ENCODE results near the gene NPY.

Gene NPY

DNA sequence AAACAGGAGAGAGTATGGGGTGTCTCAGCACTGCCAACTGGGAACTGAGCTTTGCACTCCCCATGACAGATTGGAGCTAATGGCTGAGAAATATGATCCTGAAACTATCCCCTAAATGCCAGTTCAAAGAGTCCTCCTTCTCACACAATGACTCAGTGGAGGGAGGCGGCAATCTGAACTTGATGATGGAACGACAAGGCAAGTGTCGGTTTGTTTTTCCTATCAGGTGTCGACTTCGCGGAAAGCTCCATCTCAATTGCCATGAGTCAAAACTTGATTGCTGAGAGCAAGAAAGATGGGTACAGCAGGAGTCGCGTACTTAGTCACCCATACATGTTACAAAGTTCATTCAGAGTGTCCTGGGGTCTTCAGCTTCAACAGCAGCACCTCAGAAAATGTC is 52.5 kb downstream of the NPY start:
- Histone ChIP-seq H2BK15ac (ENCODE audit: low read length) (no peak overlapping the region), H4K91ac (ENCODE audit: low read depth, low read length, poor library complexity) (no peak overlapping the region), H3K9ac (ENCODE audit: low read depth, low read length, poor library complexity) (no peak overlapping the region), H2BK5ac (ENCODE audit: low read length) (no peak overlapping the region), H3K4ac (ENCODE audit: low read length) (no peak overlapping the region), H3K27ac (replicated peaks; ENCODE audit: low read length) (no peak overlapping the region), H3K36me3 (replicated peaks in 1 of 2; ENCODE audit: control insufficient read depth in 2 of 2, insufficient read depth in 2 of 2, low read length in 2 of 2) (no peaks in the 10 kb centered on the region), H3K14ac (ENCODE audit: low read length) (no peak overlapping the region), H3K9me3 (replicated peaks in 1 of 2; ENCODE audit: control insufficient read depth in 2 of 2, insufficient read depth in 1 of 2, low read depth in 1 of 2, low read length in 2 of 2) (no peaks in the 10 kb centered on the region), H3K23ac (ENCODE audit: low read depth, low read length, poor library complexity) (no peak overlapping the region), H3K27me3 (ENCODE audit: control insufficient read depth in 3 of 3, insufficient read depth in 3 of 3, low read depth in 1 of 3, low read length in 3 of 3) (no peaks in the 10 kb centered on the region), H2BK12ac (ENCODE audit: low read length) (no peak overlapping the region), H2AFZ (ENCODE audit: low read length) (no peak overlapping the region), H3K4me3 (ENCODE audit: low read length in 2 of 2) (no peak overlapping the region), H4K8ac (ENCODE audit: low read depth, low read length) (no peak overlapping the region), H2BK120ac (ENCODE audit: low read depth, low read length) (no peak overlapping the region), H3K4me2 (ENCODE audit: insufficient read depth, low read length, poor library complexity, severe bottlenecking) (no peak overlapping the region), H2AK5ac (ENCODE audit: low read depth, low read length) (no peak overlapping the region), H3K4me1 (ENCODE audit: control insufficient read depth in 2 of 2, insufficient read depth in 1 of 2, low read depth in 1 of 2, low read length in 2 of 2) (peaks cover 5 to 12% of the 10 kb centered on the region in 2 donors), H3K18ac (ENCODE audit: low read length) (no peak overlapping the region), H3K79me1 (ENCODE audit: low read depth, low read length) (no peaks in the 10 kb centered on the region)
- no peak for DNase-seq (ENCODE audit: low spot score)
- no CpG with 5 or more reads among the region's 8 CpGs for WGBS, 2 donors (ENCODE audit: extremely low coverage in 2 of 2, insufficient read length in 2 of 2, insufficient replicate concordance in 1 of 2)

GRCh38 chr7:24337180-24337579 is 53.2 kb downstream of the NPY start:
- Histone ChIP-seq H3K4me1 (ENCODE audit: control insufficient read depth in 2 of 2, insufficient read depth in 1 of 2, low read depth in 1 of 2, low read length in 2 of 2) (peaks cover 5 to 13% of the 10 kb centered on the region in 2 donors), H2AFZ (ENCODE audit: low read length) (peak overlapping the region; percentile 62), H3K9ac (ENCODE audit: low read depth, low read length, poor library complexity) (no peak overlapping the region), H2BK15ac (ENCODE audit: low read length) (no peak overlapping the region), H3K4me3 (ENCODE audit: low read length in 2 of 2) (no peak overlapping the region), H3K18ac (ENCODE audit: low read length) (no peak overlapping the region), H3K4ac (ENCODE audit: low read length) (no peak overlapping the region), H4K91ac (ENCODE audit: low read depth, low read length, poor library complexity) (no peak overlapping the region), H3K9me3 (replicated peaks in 1 of 2; ENCODE audit: control insufficient read depth in 2 of 2, insufficient read depth in 1 of 2, low read depth in 1 of 2, low read length in 2 of 2) (no peaks in the 10 kb centered on the region), H2BK12ac (ENCODE audit: low read length) (no peak overlapping the region), H2BK5ac (ENCODE audit: low read length) (no peak overlapping the region), H2AK5ac (ENCODE audit: low read depth, low read length) (no peak overlapping the region), H3K14ac (ENCODE audit: low read length) (no peak overlapping the region), H4K8ac (ENCODE audit: low read depth, low read length) (no peak overlapping the region), H3K4me2 (ENCODE audit: insufficient read depth, low read length, poor library complexity, severe bottlenecking) (peak overlapping the region; percentile 52), H3K27me3 (ENCODE audit: control insufficient read depth in 3 of 3, insufficient read depth in 3 of 3, low read depth in 1 of 3, low read length in 3 of 3) (no peaks in the 10 kb centered on the region), H3K36me3 (replicated peaks in 1 of 2; ENCODE audit: control insufficient read depth in 2 of 2, insufficient read depth in 2 of 2, low read length in 2 of 2) (no peaks in the 10 kb centered on the region), H3K27ac (replicated peaks; ENCODE audit: low read length) (peak overlapping the region; percentile 72), H2BK120ac (ENCODE audit: low read depth, low read length) (no peak overlapping the region), H3K23ac (ENCODE audit: low read depth, low read length, poor library complexity) (no peak overlapping the region), H3K79me1 (ENCODE audit: low read depth, low read length) (no peaks in the 10 kb centered on the region)
- no CpG with 5 or more reads among the region's 6 CpGs for WGBS, 2 donors (ENCODE audit: extremely low coverage in 2 of 2, insufficient read length in 2 of 2, insufficient replicate concordance in 1 of 2)
- peak; percentile 54 for DNase-seq (ENCODE audit: low spot score)

- Histone ChIP-seq H2BK12ac (ENCODE audit: low read length) (no peak overlapping the region), H2BK5ac (ENCODE audit: low read length) (no peak overlapping the region), H3K4me1 (ENCODE audit: control insufficient read depth in 2 of 2, insufficient read depth in 1 of 2, low read depth in 1 of 2, low read length in 2 of 2) (peaks cover 5 to 23% of the 10 kb centered on the region in 2 donors), H2BK15ac (ENCODE audit: low read length) (no peak overlapping the region), H3K4ac (ENCODE audit: low read length) (no peak overlapping the region), H3K18ac (ENCODE audit: low read length) (no peak overlapping the region), H3K14ac (ENCODE audit: low read length) (no peak overlapping the region), H3K23ac (ENCODE audit: low read depth, low read length, poor library complexity) (no peak overlapping the region), H3K4me3 (ENCODE audit: low read length in 2 of 2) (no peak overlapping the region), H3K27me3 (ENCODE audit: control insufficient read depth in 3 of 3, insufficient read depth in 3 of 3, low read depth in 1 of 3, low read length in 3 of 3) (no peaks in the 10 kb centered on the region), H3K27ac (replicated peaks; ENCODE audit: low read length) (no peak overlapping the region), H3K79me1 (ENCODE audit: low read depth, low read length) (no peaks in the 10 kb centered on the region), H4K91ac (ENCODE audit: low read depth, low read length, poor library complexity) (no peak overlapping the region), H3K9me3 (replicated peaks in 1 of 2; ENCODE audit: control insufficient read depth in 2 of 2, insufficient read depth in 1 of 2, low read depth in 1 of 2, low read length in 2 of 2) (no peaks in the 10 kb centered on the region), H2BK120ac (ENCODE audit: low read depth, low read length) (no peak overlapping the region), H2AK5ac (ENCODE audit: low read depth, low read length) (no peak overlapping the region), H2AFZ (ENCODE audit: low read length) (no peak overlapping the region), H3K36me3 (replicated peaks in 1 of 2; ENCODE audit: control insufficient read depth in 2 of 2, insufficient read depth in 2 of 2, low read length in 2 of 2) (no peaks in the 10 kb centered on the region), H3K9ac (ENCODE audit: low read depth, low read length, poor library complexity) (no peak overlapping the region), H3K4me2 (ENCODE audit: insufficient read depth, low read length, poor library complexity, severe bottlenecking) (no peak overlapping the region), H4K8ac (ENCODE audit: low read depth, low read length) (no peak overlapping the region)
- DNase-seq (ENCODE audit: low spot score) = no peak
- 100% methylated on average over 1 of the region's 5 CpGs; no CpG with 5 or more reads in 1 of the 2 donors for WGBS, 2 donors (ENCODE audit: extremely low coverage in 2 of 2, insufficient read length in 2 of 2, insufficient replicate concordance in 1 of 2)
Observed at GRCh38 chr7:24339575-24339974, 55.6 kb downstream of the NPY start.

DNA sequence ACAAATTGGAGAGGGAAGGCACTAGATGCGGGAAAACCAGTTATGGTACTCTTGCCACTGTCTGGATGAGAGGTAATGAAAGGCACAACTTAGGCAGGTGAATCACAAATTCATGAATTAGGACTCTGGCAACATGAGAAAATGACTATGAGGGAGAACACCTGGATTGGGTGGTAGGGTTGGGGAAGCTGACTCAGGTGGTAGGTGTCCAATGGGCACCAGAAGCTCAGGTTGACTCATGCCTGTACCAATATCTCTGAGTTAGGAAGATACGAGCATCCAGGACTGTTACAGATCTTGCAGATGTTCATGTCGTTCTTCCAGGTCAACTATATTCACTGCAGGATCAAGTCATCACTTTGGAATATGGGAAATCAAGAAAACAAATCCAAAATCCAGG is 56.7 kb downstream of the NPY start:
- H2BK5ac ChIP-seq (ENCODE audit: low read length) = no peak overlapping the region
- WGBS, 2 donors (ENCODE audit: extremely low coverage in 2 of 2, insufficient read length in 2 of 2, insufficient replicate concordance in 1 of 2) = no CpG with 5 or more reads among the region's 3 CpGs

More for the DNA sequence above, 56.7 kb downstream of the NPY start:
- Histone ChIP-seq H3K14ac (ENCODE audit: low read length) (no peak overlapping the region), H2BK120ac (ENCODE audit: low read depth, low read length) (no peak overlapping the region), H3K9ac (ENCODE audit: low read depth, low read length, poor library complexity) (no peak overlapping the region), H3K79me1 (ENCODE audit: low read depth, low read length) (no peaks in the 10 kb centered on the region), H2AFZ (ENCODE audit: low read length) (no peak overlapping the region), H3K4ac (ENCODE audit: low read length) (no peak overlapping the region), H3K4me1 (ENCODE audit: control insufficient read depth in 2 of 2, insufficient read depth in 1 of 2, low read depth in 1 of 2, low read length in 2 of 2) (peaks cover 5 to 23% of the 10 kb centered on the region in 2 donors), H3K27ac (replicated peaks; ENCODE audit: low read length) (no peak overlapping the region), H2BK15ac (ENCODE audit: low read length) (no peak overlapping the region), H4K91ac (ENCODE audit: low read depth, low read length, poor library complexity) (no peak overlapping the region), H3K36me3 (replicated peaks in 1 of 2; ENCODE audit: control insufficient read depth in 2 of 2, insufficient read depth in 2 of 2, low read length in 2 of 2) (no peaks in the 10 kb centered on the region), H3K4me3 (ENCODE audit: low read length in 2 of 2) (no peak overlapping the region), H3K9me3 (replicated peaks in 1 of 2; ENCODE audit: control insufficient read depth in 2 of 2, insufficient read depth in 1 of 2, low read depth in 1 of 2, low read length in 2 of 2) (no peaks in the 10 kb centered on the region), H2BK12ac (ENCODE audit: low read length) (no peak overlapping the region), H3K18ac (ENCODE audit: low read length) (no peak overlapping the region), H3K27me3 (ENCODE audit: control insufficient read depth in 3 of 3, insufficient read depth in 3 of 3, low read depth in 1 of 3, low read length in 3 of 3) (no peaks in the 10 kb centered on the region), H4K8ac (ENCODE audit: low read depth, low read length) (no peak overlapping the region), H3K23ac (ENCODE audit: low read depth, low read length, poor library complexity) (no peak overlapping the region), H2AK5ac (ENCODE audit: low read depth, low read length) (no peak overlapping the region), H3K4me2 (ENCODE audit: insufficient read depth, low read length, poor library complexity, severe bottlenecking) (no peak overlapping the region)
- no peak for DNase-seq (ENCODE audit: low spot score)
